Loucy (cell line): Measurements from ENCODE around the gene UBLCP1.
A peak's percentile ranks its signal among the peaks of the same experiment; 100 is the strongest.
"Not testable (repeated sequence)": the region's sequence is repeated elsewhere in the genome, so short reads cannot be mapped to it uniquely, and the experiment has no call there.

ENCODE experiments used
- H2AFZ ChIP-seq: fragments of 200-600 bp; sonication (generic); 2 replicates; pipeline ENCODE4 v1.6.0; 2016; ENCODE audit warnings: antibody characterized with exemption, mild to moderate bottlenecking, low read length, moderate library complexity
- H3F3A ChIP-seq: fragments of 200-600 bp; 2 replicates; pipeline ENCODE4 v1.6.0; 2016; ENCODE audit warnings: antibody characterized with exemption, low read depth, mild to moderate bottlenecking
- H3K27me3 ChIP-seq: fragments of 200-600 bp; sonication (generic); 2 replicates; pipeline ENCODE4 v1.6.1; 2014; ENCODE audit warnings: low read length, mild to moderate bottlenecking; ENCODE audit not compliant: insufficient read depth, poor library complexity, severe bottlenecking
- H3K36me3 ChIP-seq: fragments of 200-600 bp; sonication (generic); 2 replicates; pipeline ENCODE4 v1.6.1; 2016; ENCODE audit warnings: low read length; ENCODE audit not compliant: insufficient read depth
- H3K4me1 ChIP-seq: fragments of 200-600 bp; sonication (generic); 2 replicates; pipeline ENCODE4 v1.5.1; 2014; ENCODE audit warnings: low read length, mild to moderate bottlenecking; ENCODE audit not compliant: insufficient read depth, poor library complexity, severe bottlenecking
- H3K4me2 ChIP-seq: fragments of 200-600 bp; sonication (generic); 2 replicates; pipeline ENCODE4 v1.6.0; 2014; ENCODE audit warnings: antibody characterized with exemption, low read length, low read depth, mild to moderate bottlenecking; ENCODE audit not compliant: poor library complexity, severe bottlenecking
- H3K4me3 ChIP-seq: fragments of 200-600 bp; sonication (generic); 2 replicates; pipeline ENCODE4 v1.5.1; 2014; ENCODE audit warnings: low read length, mild to moderate bottlenecking, mixed read lengths; ENCODE audit not compliant: poor library complexity, severe bottlenecking
- H3K79me2 ChIP-seq: fragments of 200-600 bp; sonication (generic); 2 replicates; pipeline ENCODE4 v1.6.1; 2014; ENCODE audit warnings: low read length; ENCODE audit not compliant: insufficient read depth
- H3K9ac ChIP-seq: fragments of 200-600 bp; sonication (generic); 2 replicates; pipeline ENCODE4 v1.6.0; 2014; ENCODE audit warnings: mild to moderate bottlenecking, low read depth, low read length, moderate library complexity; ENCODE audit not compliant: poor library complexity, severe bottlenecking
- H3K9me2 ChIP-seq: fragments of 200-600 bp; sonication (generic); replicated peaks from 2 replicates; pipeline ENCODE4 v1.6.1; 2016; ENCODE audit warnings: low read depth, low read length, mixed read lengths
- H3K9me3 ChIP-seq: fragments of 200-600 bp; sonication (generic); 2 replicates; pipeline ENCODE4 v1.6.1; 2014; ENCODE audit warnings: mild to moderate bottlenecking, antibody characterized with exemption, low read length, low read depth; ENCODE audit not compliant: insufficient read depth
- H4K20me1 ChIP-seq: fragments of 200-600 bp; sonication (generic); 2 replicates; pipeline ENCODE4 v1.6.0; 2014; ENCODE audit warnings: antibody characterized with exemption, low read length, mild to moderate bottlenecking; ENCODE audit not compliant: insufficient read depth, poor library complexity, severe bottlenecking
- EZH2phosphoT487 ChIP-seq: fragments of 200-600 bp; IDR thresholded peaks from 2 replicates; pipeline ENCODE4 v1.6.1; 2018; ENCODE audit warnings: antibody characterized with exemption, mild to moderate bottlenecking, moderate library complexity, borderline replicate concordance
- TF ChIP-seq, protein P1 (sequence below): fragments of 200-600 bp; sonication (generic); conservative IDR thresholded peaks from 2 replicates; pipeline ENCODE4 v1.5.1; 2014; ENCODE audit warnings: mild to moderate bottlenecking, antibody characterized with exemption, low read length

The UBLCP1 gene

DNA sequence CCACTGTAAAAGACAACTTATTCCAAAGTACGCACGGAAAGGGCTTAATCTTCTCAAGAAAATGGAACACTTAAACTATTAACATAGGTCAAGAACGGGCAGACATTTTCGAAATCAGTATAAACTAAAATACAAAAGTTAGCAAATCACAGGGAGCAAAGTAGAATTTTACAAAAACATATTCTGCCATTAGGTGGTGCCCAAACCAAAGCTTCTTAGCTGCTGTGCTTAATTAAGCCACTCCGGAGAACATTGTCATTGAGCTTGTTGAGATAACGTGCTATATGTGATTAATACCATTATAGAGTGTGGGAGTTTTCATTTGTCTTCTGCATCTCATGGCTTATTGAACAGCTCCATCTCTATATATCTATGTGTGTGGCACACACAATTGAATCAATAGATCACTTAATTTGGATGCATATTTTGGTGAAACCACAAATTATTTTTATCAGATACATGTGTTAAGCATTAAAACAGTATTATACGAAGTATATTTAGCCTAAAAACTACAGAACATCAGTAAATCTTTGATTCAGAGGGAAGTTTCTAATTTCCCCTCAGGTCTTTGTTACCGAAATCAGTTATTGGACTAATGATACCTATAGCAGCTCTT, 23.4 kb downstream of the UBLCP1 start:
- Histone ChIP-seq H3K27me3 (no peaks in the 10 kb centered on the region), H3K9me2 (no peaks in the 10 kb centered on the region), H3K79me2 (no peaks in the 10 kb centered on the region), H2AFZ (no peak overlapping the region), H3K4me1 (no peaks in the 10 kb centered on the region), H3F3A (no peaks in the 10 kb centered on the region), H4K20me1 (no peaks in the 10 kb centered on the region), H3K9me3 (no peaks in the 10 kb centered on the region), H3K9ac (no peak overlapping the region), H3K4me3 (no peak overlapping the region), H3K4me2 (no peak overlapping the region), H3K36me3 (no peaks in the 10 kb centered on the region)
- TF ChIP-seq, protein P1, sequence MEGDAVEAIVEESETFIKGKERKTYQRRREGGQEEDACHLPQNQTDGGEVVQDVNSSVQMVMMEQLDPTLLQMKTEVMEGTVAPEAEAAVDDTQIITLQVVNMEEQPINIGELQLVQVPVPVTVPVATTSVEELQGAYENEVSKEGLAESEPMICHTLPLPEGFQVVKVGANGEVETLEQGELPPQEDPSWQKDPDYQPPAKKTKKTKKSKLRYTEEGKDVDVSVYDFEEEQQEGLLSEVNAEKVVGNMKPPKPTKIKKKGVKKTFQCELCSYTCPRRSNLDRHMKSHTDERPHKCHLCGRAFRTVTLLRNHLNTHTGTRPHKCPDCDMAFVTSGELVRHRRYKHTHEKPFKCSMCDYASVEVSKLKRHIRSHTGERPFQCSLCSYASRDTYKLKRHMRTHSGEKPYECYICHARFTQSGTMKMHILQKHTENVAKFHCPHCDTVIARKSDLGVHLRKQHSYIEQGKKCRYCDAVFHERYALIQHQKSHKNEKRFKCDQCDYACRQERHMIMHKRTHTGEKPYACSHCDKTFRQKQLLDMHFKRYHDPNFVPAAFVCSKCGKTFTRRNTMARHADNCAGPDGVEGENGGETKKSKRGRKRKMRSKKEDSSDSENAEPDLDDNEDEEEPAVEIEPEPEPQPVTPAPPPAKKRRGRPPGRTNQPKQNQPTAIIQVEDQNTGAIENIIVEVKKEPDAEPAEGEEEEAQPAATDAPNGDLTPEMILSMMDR: peak; percentile 36
- TF ChIP-seq EZH2phosphoT487: no peak

DNA sequence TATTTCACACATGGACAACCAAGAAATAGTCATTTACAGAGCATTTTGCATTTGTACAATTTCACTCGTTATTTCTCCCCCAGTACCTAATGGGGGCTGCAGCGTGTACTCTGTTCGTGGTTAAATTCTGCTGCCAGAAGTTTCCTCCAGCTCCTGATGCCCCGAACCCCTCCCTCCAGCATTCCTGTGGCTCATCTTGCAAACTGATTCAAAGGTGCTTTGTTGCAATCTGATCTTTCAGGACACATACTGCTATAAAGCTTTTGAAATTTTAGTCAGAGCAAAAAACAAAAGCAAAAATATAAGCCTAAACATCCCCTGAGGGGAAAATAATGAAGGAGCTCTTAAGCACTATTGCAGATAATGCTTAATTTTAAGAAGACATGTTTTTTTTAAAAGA, 27.7 kb downstream of the UBLCP1 start:
- Histone ChIP-seq H3K9me2 (no peaks in the 10 kb centered on the region), H3K4me2 (no peak overlapping the region), H4K20me1 (no peaks in the 10 kb centered on the region), H3F3A (no peaks in the 10 kb centered on the region), H3K9ac (no peak overlapping the region), H3K27me3 (no peaks in the 10 kb centered on the region), H3K36me3 (no peaks in the 10 kb centered on the region), H3K4me3 (no peak overlapping the region), H3K9me3 (no peaks in the 10 kb centered on the region), H3K79me2 (no peaks in the 10 kb centered on the region), H2AFZ (no peak overlapping the region), H3K4me1 (no peaks in the 10 kb centered on the region)
- TF ChIP-seq, protein P1: no peak

- H3K9ac ChIP-seq: no peak overlapping the region
- no peak overlapping the region for H3K4me2 ChIP-seq
- no peaks in the 10 kb centered on the region for H3K4me1 ChIP-seq
- H3F3A ChIP-seq: no peaks in the 10 kb centered on the region
- H4K20me1 ChIP-seq: no peaks in the 10 kb centered on the region
- H3K36me3 ChIP-seq: no peaks in the 10 kb centered on the region
- H3K79me2 ChIP-seq: no peaks in the 10 kb centered on the region
- no peaks in the 10 kb centered on the region for H3K27me3 ChIP-seq
- no peaks in the 10 kb centered on the region for H3K9me3 ChIP-seq
- no peaks in the 10 kb centered on the region for H3K9me2 ChIP-seq
- no peak overlapping the region for H3K4me3 ChIP-seq
- H2AFZ ChIP-seq: no peak overlapping the region
- no peak for TF ChIP-seq EZH2phosphoT487
- TF ChIP-seq, protein P1: no peak
These were observed 31.8 kb downstream of the UBLCP1 start for GRCh38 chr5:159294921-159295320.

DNA sequence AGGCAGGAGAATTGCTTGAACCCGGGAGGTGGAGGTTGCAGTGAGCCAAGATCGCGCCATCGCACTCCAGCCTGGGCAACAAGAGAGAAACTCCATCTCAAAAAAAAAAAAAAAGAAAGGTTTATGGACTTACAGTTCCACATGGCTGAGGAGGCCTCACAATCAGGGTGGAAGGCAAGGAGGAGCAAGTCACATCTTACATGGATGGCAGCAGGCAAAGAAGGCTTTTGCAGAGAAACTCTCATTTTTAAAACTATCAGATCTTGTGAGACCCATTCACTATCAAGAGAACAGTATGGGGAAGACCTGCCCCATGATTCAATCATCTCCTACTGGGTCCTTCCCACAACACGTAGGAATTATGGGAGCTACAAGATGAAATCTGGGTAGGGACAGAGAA, 34.2 kb downstream of the UBLCP1 start:
- not testable (repeated sequence) for H3K9ac ChIP-seq, H3K79me2 ChIP-seq, H3K9me2 ChIP-seq, H3K9me3 ChIP-seq, H3K4me2 ChIP-seq, H3K27me3 ChIP-seq, H3K4me1 ChIP-seq, H4K20me1 ChIP-seq, H3K4me3 ChIP-seq, H3F3A ChIP-seq, H3K36me3 ChIP-seq, H2AFZ ChIP-seq
